GM21529 (cell line): ENCODE measurements around the gene MEIS3.
"Not testable (repeated sequence)": the region's sequence is repeated elsewhere in the genome, so short reads cannot be mapped to it uniquely, and the experiment has no call there.

Source experiments
- ATAC-seq: cut with Tn5 transposase; IDR thresholded peaks from one replicate; pipeline ENCODE4 v1.9.1; 2021; ENCODE audit not compliant: unreplicated experiment

Gene MEIS3

GRCh38 chr19:47417107-47417745, 2.1 kb downstream of the MEIS3 start:
- no peak for ATAC-seq

- ATAC-seq, result no peak
These were observed 2.7 kb downstream of the MEIS3 start for GRCh38 chr19:47416643-47416985.

GRCh38 chr19:47415953-47416642, 3.2 kb downstream of the MEIS3 start:
- ATAC-seq, result no peak

- ATAC-seq, result no peak
These were observed 4.9 kb downstream of the MEIS3 start for GRCh38 chr19:47414469-47414868.

DNA sequence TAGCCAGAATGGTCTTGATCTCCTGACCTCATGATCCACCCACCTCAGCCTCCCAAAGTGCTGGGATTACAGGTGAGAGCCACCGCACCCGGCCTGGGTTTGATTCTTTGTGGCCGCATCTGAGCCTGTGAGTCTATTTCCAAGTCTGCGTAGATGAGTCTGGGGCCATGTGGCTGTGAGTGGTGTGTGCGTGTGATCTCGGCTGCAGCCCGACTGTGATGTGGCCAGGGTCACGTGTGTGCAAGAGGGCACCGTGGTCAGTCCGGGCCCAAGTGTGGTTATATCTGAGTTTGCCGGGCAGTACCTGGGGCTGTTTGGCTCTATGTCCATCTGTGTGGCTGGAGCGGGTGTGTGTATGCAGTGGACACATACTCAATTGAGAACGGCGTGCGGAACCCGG, 5.4 kb downstream of the MEIS3 start:
- ATAC-seq, result no peak

DNA sequence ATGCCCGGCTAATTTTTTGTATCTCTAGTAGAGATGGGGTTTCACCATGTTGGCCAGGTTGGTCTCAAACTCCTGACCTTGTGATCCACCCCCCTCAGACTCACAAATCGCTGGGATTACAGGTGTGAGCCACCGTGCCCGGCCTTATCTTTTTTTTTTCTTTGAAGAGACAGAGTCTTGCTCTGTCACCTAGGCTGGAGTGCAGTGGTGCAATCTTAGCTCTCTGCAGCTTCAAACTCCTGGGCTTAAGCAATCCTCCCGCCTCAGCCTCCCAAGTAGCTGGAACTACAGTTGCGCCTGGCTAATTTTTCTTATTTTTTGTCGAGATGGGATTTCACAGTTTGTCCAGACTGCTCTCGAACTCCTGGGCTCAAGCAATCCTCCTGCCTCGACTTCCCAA, 7.6 kb downstream of the MEIS3 start:
- not testable (repeated sequence) for ATAC-seq

- no peak for ATAC-seq
These were observed 8.2 kb downstream of the MEIS3 start for GRCh38 chr19:47411101-47411500.

DNA sequence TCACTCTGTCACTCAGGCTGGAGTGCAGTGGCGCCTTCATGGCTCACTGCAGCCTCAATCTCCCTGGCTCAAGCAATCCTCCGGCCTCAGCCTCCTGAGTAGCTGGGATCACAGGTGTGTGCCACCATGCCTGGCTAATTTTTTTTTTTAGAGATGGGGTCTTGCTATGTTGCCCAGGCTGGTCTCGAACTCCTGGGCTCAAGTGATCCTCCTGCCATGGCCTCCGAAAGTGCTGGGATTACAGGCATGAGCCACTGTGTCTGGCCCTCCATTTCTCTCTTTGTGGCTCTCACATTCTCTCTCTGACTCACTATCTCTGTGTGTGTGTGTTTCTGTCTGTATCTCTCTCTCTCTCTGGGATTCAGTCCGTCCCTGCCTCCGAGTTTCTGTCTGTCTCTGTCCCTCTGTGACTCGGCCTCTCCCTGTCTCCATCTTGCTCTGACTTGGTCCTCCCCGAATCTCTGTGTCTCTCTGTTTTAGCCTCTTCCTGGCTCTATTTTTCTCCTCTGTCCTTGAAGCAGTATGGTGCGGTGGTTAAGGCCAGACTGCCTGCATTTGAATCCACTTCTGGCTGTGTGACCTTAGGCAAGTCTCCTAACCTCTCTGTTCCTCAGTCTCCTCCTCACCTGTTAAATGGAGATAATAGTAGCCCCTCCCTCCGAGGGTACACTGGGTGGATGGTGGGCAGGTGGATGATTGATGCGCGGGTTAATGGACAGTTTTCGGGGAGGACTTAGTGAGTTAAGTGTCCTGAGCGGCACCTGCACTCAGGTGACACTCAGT, 11.0 kb downstream of the MEIS3 start:
- no peak for ATAC-seq

DNA sequence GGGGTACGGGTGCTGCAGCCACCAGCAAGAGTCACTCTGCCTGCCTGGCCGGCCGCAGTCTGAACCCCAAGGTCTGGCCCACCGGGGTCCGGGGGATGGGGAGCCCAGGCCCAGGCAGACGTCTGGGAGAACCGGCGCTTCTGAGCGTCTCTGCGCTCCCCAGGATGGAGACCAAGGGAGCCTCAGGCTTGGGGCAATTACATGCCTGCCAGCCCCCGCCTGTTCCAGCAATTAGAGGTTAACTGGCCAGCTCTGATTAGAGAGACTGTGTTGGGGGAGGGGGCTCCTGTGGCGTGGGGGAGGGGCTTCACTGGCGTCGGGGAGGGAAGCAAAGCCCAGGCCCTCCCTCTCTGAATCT, 11.9 kb downstream of the MEIS3 start:
- no peak for ATAC-seq

DNA sequence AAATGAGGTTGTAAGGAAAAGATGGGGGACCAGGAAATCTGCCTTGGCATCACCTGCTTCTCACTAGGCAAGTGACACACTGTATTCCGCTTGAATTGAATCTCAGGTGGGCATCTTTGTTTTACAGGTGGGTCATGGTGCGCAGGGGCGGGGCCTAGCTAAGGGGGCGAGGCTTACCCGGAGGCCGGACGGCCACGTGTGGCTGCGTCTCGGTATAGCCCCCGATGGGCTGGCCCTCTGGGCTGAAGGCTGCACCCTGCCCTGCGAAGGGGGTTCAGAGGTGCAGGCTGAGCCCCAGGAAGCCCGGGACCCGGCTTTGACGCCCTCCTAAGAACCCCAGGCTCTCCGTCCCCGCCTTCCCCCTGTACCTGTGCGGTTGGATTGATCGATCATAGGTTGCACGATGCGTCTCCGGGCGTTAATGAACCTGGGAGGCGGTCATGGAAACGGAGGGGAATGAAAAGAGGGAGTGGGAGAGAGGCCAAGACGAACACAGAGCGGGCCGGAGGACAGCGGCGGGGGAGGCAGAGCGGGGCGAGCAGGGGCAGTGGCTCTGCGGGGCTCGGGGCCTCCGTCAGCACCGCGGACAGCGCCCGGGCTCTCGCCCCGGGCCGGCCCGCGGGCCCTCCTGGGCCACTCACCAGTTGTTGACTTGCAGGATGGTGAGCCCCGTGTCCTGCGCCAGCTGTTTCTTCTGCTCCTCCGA, 12.5 kb downstream of the MEIS3 start:
- ATAC-seq, result no peak

GRCh38 chr19:47405854-47406417, 13.4 kb downstream of the MEIS3 start:
- ATAC-seq, result no peak

DNA sequence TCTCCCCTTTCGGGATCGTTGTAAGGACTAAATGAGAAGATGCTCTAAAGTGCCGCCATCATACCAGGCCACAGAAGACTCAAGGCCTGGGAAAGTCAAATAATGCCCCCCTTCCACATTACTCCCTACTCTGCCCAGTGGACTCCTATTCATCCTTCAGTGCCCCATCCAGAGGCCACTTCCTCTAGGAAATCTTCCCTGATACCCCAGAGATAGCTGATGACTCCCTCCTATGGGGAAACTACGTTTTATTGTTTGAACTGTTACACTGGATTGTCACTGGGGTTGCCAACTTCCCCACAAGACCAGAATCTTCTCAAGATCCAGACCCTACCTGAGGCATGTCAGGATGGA, 14.2 kb downstream of the MEIS3 start:
- no peak for ATAC-seq

- no peak for ATAC-seq
These were observed 14.8 kb downstream of the MEIS3 start for GRCh38 chr19:47404334-47405196.

DNA sequence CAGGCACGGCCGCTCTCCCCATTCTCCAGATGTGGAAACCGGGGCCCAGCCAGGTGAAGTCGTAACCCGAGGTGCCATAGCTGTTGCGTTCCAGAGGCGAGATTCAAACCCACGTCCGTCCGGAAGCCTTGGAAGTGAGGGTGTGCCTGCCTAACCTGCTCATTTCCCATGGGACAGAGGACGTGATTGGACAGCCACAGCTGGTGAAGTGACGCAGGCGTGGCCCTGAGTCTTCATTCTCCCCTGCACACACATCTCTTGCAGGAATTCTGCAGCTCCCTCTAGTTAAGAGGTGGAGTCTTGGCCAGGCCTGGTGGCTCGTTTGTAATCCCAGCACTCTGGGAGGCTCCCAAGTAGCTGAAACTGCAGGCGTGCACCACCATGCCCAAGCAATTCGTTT, 16.8 kb downstream of the MEIS3 start:
- ATAC-seq, result no peak

GRCh38 chr19:47398707-47399597, 20.4 kb downstream of the MEIS3 start:
- no peak for ATAC-seq

DNA sequence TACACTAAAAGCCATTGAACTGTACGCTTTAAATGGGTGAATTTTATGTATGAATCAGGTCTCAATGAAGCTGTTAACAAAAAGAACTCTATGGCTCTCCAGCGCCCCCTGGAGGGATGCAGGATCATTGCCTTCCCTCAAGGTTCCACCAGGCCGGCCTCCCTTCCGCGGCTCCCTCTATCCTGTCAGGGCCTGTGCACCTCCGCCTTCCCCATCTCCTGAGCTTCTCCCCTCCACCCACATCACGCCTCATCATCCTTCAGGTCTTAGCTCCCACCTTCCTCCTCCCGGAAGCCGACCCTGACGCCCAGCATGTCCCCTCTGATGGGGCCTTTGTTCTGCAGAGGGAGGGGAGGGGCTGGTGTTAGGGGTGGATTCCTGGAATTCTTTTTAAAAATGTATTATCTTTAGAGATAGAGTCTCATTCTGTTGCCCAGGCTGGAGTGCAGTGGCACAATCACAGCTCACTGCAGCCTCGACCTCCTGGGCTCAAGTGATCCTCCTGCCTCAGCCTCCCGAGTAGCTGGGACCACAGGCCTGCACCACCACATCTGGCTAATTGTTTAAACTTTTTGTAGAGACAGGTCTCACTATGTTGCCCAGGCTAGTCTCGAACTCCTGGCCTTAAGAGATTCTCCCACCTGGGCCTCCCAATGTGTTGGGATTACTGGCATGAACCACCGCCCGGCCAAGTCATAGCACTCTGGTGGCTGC, 27.7 kb downstream of the MEIS3 start:
- no peak for ATAC-seq

- ATAC-seq, result no peak
These were observed 28.5 kb downstream of the MEIS3 start for GRCh38 chr19:47390533-47391488.

DNA sequence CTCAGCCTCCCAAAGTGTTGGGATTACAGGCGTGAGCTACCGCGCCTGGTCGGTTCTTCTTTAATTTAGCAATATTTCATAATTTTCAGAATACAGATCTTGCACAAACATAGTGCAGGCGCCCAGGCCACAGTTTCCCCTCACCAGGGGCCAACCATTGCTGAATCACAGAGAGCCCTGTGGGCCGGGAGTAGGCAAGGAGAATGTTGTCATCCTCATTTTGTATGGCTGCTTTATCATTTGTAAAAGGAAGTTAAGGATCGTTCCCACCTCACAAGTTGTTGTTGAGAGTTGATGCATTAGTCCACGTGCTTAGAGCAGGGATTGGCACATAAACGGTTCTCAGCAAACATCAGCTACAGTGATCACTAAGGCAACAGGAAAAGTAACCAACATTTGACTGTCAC, 30.2 kb downstream of the MEIS3 start:
- no peak for ATAC-seq
